Body of pancreas (tissue), 4 donors: Measurements from ENCODE around the gene PIKFYVE.

Source experiments
- CTCF ChIP-seq, 7 experiments: fragments of 450-650 bp in 4 of 7; fragments of 200-600 bp in 3 of 7; sonication (generic) in 3 of 7; IDR thresholded peaks; one replicate each; pipeline ENCODE4 v1.5.1; 2016 to 2019; ENCODE audit warnings: antibody characterized with exemption in 7 of 7
- POLR2A ChIP-seq, 3 donors: fragments of 450-650 bp; IDR thresholded peaks; one replicate each; pipeline ENCODE4 v1.6.1; 2016; ENCODE audit warnings: antibody characterized with exemption in 3 of 3, mild to moderate bottlenecking in 2 of 3

GRCh38 chr2:208399201-208399600 is 133.1 kb downstream of the PIKFYVE start:
- TF ChIP-seq POLR2A (IDR thresholded peaks at IDR 0.05), result no peak
- TF ChIP-seq CTCF (IDR thresholded peaks at IDR 0.05), result no peak
